ENCODE results near the gene TACC2. TPM values are rescaled to one million over a fixed set of nuclear protein-coding genes. Genes with fewer than 3 reads are reported as not detected.

TACC2 gene
- total RNA-seq, 4 donors from 2014 or later, result 63.1 to 102 (median 74.9) TPM

GRCh38 chr10:122261584-122261983 lies 272.6 kb downstream of the TACC2 start:
- no peaks in the 10 kb centered on the region for H3K27me3 ChIP-seq
- peaks cover 0 to 36% of the 10 kb centered on the region in 2 donors for H3K36me3 ChIP-seq
- 100% methylated on average over 1 of the region's 1 CpG; no CpG with 5 or more reads in 1 of the 2 donors for WGBS, 2 donors (ENCODE audit: low coverage in 1 of 2)
- TF ChIP-seq EP300 (IDR thresholded peaks at IDR 0.05) (no peak), POLR2AphosphoS5 (IDR thresholded peaks at IDR 0.05) (no peak), CTCF (IDR thresholded peaks at IDR 0.05) (no peak), POLR2A (IDR thresholded peaks at IDR 0.05) (no peak)
- peaks cover 0 to 17% (median 0%) of the 10 kb centered on the region in 3 donors for H3K9me3 ChIP-seq
- no peak overlapping the region for H3K4me3 ChIP-seq
- no peak overlapping the region for H3K27ac ChIP-seq
- H3K4me1 ChIP-seq, result peaks cover 2 to 14% (median 4%) of the 10 kb centered on the region in 3 donors
- ATAC-seq, result no peak

GRCh38 chr10:122263971-122264370 lies 275.0 kb downstream of the TACC2 start:
- ATAC-seq, result no peak
- Histone ChIP-seq H3K4me3 (no peak overlapping the region), H3K27ac (no peak overlapping the region), H3K4me1 (peaks cover 0 to 2% (median 2%) of the 10 kb centered on the region in 3 donors), H3K36me3 (peaks cover 0 to 37% of the 10 kb centered on the region in 2 donors), H3K27me3 (no peaks in the 10 kb centered on the region), H3K9me3 (peaks cover 0 to 17% (median 0%) of the 10 kb centered on the region in 3 donors)
- no peak for TF ChIP-seq CTCF (IDR thresholded peaks at IDR 0.05)
- no peak for TF ChIP-seq EP300 (IDR thresholded peaks at IDR 0.05)
- TF ChIP-seq POLR2AphosphoS5 (IDR thresholded peaks at IDR 0.05), result no peak
- no peak for TF ChIP-seq POLR2A (IDR thresholded peaks at IDR 0.05)
- 38% methylated on average over 1 of the region's 1 CpG; no CpG with 5 or more reads in 1 of the 2 donors for WGBS, 2 donors (ENCODE audit: low coverage in 1 of 2)

GRCh38 chr10:122264436-122264835 lies 275.5 kb downstream of the TACC2 start:
- no peak for ATAC-seq
- Histone ChIP-seq H3K27ac (no peak overlapping the region), H3K9me3 (peaks cover 0 to 17% (median 0%) of the 10 kb centered on the region in 3 donors), H3K27me3 (no peaks in the 10 kb centered on the region), H3K4me1 (peaks cover 0 to 2% (median 0%) of the 10 kb centered on the region in 3 donors), H3K36me3 (peaks cover 0 to 42% of the 10 kb centered on the region in 2 donors), H3K4me3 (no peak overlapping the region)
- WGBS, 2 donors (ENCODE audit: low coverage in 1 of 2), result 86 to 89% methylated on average over 1 of the region's 1 CpG
- TF ChIP-seq POLR2A (IDR thresholded peaks at IDR 0.05) (no peak), CTCF (IDR thresholded peaks at IDR 0.05) (no peak), POLR2AphosphoS5 (IDR thresholded peaks at IDR 0.05) (no peak), EP300 (IDR thresholded peaks at IDR 0.05) (no peak)

- H3K4me1 ChIP-seq, result peaks cover 0 to 2% (median 0%) of the 10 kb centered on the region in 3 donors
- no peak for ATAC-seq
- H3K36me3 ChIP-seq, result peaks cover 0 to 42% of the 10 kb centered on the region in 2 donors
- H3K9me3 ChIP-seq, result peaks cover 0 to 17% (median 0%) of the 10 kb centered on the region in 3 donors
- no peak overlapping the region for H3K27ac ChIP-seq
- whole genome bisulfite sequencing, 2 donors (ENCODE audit: low coverage in 1 of 2), result 92 to 96% methylated on average over 2 to 4 of the region's 8 CpGs
- TF ChIP-seq POLR2A (IDR thresholded peaks at IDR 0.05) (no peak), POLR2AphosphoS5 (IDR thresholded peaks at IDR 0.05) (no peak), CTCF (IDR thresholded peaks at IDR 0.05) (no peak), EP300 (IDR thresholded peaks at IDR 0.05) (no peak)
- H3K4me3 ChIP-seq, result no peak overlapping the region
- H3K27me3 ChIP-seq, result no peaks in the 10 kb centered on the region
Measured at GRCh38 chr10:122264931-122265330, 276.0 kb downstream of the TACC2 start.

GRCh38 chr10:122265896-122266295 lies 276.9 kb downstream of the TACC2 start:
- ATAC-seq, result no peak
- Histone ChIP-seq H3K4me1 (peaks cover 0 to 2% (median 0%) of the 10 kb centered on the region in 3 donors), H3K27ac (no peak overlapping the region), H3K27me3 (no peaks in the 10 kb centered on the region), H3K4me3 (no peak overlapping the region), H3K9me3 (peaks cover 0 to 17% (median 0%) of the 10 kb centered on the region in 3 donors), H3K36me3 (peaks cover 0 to 50% of the 10 kb centered on the region in 2 donors)
- TF ChIP-seq EP300 (IDR thresholded peaks at IDR 0.05) (no peak), POLR2AphosphoS5 (IDR thresholded peaks at IDR 0.05) (no peak), POLR2A (IDR thresholded peaks at IDR 0.05) (no peak), CTCF (IDR thresholded peaks at IDR 0.05) (no peak)
- WGBS, 2 donors (ENCODE audit: low coverage in 1 of 2), result 84% methylated on average over 6 of the region's 6 CpGs

Data from gastroesophageal sphincter (tissue), 4 donors.